HG03066 (cell line): ENCODE data around the gene CDH13.

Experiments used
- ATAC-seq: cut with Tn5 transposase; IDR thresholded peaks from one replicate; pipeline ENCODE4 v1.9.1; 2021; ENCODE audit warnings: low read depth; ENCODE audit not compliant: unreplicated experiment

The CDH13 gene

DNA sequence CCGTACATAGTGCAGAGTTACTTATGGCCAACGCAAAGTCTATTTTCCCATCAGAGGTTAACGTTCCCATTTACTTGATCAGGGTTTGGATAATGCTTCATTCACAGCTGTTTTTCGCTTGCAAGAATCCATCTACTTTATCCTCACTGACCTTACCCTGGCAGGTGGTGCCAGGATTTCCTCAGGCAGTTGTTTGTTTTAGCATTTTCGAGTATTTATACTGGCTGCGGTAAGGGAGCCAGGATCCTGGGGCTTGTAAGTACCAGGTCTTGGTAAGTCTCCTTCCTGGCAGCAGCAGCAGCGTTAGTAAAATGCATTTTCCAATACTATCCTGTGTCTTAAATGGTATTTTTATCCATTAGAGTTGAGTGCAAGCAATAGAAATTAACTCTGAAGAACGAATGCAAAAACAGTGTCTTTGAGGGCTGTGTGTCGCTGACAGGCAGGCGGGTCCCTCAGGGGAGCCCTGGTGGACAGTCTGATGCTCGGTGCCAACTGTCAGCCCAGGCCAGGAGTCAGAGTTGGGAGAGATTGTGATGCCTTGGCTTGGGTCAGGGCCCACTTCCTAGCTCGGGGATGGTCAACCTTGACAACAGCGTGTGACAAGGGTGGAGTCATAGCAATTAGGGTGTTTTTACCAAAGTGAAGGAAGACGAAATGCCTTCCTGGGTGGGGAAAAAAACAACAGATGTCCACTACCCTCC lies 1088.6 kb downstream of the CDH13 start:
- no peak for ATAC-seq

DNA sequence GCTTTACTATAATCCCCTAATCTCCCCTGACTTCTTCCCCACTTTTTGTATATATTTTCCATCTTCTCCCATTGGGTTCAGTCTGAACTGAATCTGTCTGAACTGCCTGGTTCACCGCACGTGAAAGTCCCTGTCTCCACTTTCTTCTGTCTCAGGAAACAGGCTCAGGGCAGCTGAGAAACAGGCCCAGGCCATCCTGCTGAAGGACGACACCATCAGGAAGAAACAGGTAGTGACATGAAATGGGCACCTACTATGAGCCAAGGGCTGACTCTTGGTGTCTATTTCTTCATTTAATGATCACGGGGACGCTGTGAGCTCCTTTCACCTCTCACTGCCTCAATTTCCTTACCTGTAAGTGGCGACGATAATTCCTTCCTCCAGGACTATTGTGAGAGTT lies 1090.5 kb downstream of the CDH13 start:
- ATAC-seq = no peak

GRCh38 chr16:83717814-83718213 lies 1091.0 kb downstream of the CDH13 start:
- ATAC-seq = no peak

DNA sequence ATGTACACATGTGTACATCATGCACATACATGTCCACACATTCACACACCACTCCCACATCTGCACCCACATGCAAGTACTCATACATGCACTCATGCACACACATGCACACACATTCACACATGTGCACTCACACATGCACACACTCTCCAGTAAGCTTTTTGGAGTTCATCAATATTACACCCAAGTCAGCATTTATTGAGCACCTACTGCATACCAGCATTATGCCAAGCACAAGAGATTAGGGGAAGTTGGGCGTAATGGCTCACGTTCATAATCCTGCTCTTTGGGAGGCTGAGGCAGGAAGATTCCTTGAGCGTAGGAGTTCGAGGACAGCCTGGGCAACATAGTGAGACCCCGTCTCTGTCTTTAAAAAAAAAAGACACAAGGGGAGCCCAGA lies 1093.4 kb downstream of the CDH13 start:
- ATAC-seq = no peak

GRCh38 chr16:83720981-83721380 lies 1094.2 kb downstream of the CDH13 start:
- ATAC-seq = no peak

DNA sequence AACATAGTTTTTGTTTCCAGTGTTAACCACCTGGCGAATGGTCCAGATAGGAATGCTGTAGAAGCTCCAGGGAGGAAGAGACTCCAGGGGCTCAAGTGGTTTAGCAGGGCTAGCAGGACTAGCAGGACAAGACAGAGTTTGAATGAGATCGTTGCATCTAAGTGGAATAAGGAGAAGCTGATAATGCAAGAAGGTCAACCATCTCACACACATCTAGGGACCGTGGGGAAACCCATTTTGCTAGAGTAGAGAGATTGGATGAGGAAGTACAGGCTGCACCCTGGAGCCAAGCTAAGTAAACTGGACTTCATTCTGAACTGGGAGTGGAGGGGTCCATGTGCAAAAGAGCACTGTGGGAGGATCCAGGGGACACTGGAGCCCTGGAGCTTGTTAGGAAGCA lies 1094.9 kb downstream of the CDH13 start:
- ATAC-seq = no peak

DNA sequence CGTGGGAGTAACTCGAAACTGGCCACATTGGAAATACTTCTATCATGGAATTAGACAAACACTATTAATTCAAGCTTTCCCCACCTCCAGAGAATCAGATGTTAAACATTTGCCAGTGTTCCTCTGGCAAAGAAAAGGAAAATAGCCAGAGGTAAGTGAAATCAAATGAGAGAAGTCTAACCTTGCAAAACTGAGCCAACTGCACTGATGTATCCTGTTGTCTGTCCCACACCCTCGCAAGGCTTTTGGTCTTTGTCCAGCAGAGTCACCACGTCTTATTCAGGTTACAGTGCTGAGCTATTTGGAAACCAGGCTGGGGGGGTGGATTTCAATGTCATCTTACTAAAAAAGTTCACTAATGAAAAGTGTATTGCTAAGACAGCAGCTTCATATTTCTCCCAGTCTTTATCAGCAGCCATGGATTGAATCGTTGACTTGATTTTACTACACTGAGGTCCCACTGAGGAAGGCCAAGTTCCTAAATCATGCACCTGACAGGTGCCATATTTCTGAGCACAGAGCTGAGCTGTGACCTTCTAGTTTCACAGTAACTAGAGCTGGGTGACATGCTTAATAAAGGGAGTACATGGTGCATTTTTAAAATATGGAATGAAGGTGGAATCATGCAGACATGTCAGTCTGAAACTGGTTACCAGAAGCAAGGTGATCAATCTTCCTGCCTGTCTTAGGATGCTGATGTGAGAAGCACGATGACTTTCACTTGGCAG lies 1095.9 kb downstream of the CDH13 start:
- ATAC-seq = no peak

- no peak for ATAC-seq
Observed at GRCh38 chr16:83723244-83723643, 1096.5 kb downstream of the CDH13 start.

- no peak for ATAC-seq
Observed at GRCh38 chr16:83723901-83724300, 1097.1 kb downstream of the CDH13 start.

- ATAC-seq = no peak
Observed at GRCh38 chr16:83724585-83724984, 1097.8 kb downstream of the CDH13 start.

DNA sequence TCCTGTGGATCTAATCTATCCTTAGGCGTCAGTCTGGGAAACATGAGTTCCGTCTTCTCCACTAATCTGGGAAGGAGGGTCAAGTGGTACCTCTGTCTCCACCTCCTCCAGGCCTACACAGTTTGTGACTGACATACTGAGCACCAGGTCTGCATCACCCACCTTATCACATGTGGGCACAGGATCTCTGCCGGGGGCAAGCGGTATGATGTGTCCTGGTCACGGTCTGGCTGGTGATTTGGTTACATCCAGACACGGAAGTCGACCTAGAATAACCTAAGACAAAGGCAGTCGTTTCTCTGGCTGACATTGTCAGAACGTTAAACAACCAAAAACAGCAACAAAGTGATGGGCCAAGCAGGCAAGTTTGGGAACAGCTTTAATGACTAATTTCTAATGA lies 1098.5 kb downstream of the CDH13 start:
- no peak for ATAC-seq

GRCh38 chr16:83727018-83727417 lies 1100.2 kb downstream of the CDH13 start:
- no peak for ATAC-seq

DNA sequence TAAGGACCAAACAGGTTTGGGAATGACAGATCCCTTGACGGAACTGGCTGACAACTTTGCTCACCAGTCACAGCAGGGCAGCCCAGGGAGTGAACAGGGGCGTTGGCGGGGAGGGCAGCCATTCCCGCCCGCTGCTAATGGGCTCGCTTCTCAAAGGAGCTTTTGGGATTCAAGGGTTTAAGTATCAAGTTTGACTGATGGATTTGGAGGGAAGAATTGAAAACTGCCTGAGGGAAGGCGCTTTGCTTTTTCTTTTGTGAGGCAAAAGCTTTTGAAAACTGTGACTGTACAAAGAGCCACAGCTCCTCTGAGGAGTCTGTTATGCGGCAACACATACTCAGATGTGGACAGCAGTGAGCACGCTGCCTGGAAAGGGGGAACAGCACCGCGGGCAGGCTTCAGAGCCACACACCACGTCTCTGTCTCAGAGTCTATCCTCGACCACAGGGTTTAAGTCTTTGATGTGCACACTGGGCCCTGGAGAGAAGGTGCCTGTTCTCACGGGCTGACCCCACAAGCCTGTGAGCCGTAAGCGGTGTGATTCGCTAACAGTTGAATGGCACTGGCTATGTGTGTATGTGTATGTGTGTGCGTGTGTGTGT lies 1101.1 kb downstream of the CDH13 start:
- ATAC-seq = no peak

DNA sequence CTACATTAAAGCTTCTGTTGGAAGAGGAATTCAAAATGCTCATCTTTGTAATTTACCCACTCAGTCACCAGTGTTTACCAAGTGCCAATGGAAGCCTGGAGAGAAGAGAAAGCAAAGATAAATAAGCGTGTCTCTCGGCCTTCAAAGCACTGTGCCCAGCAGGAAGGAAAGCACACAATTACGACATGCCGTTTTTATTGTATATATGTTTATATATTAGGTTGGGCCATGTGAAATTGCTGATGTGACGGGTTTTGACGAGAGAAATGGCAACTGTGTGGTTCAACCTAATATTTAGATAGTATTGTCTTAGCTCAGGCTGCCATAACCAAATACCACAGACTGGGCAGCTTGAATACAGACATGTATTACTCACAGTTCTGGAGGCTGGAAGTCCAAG lies 1101.7 kb downstream of the CDH13 start:
- no peak for ATAC-seq

GRCh38 chr16:83730812-83731211 lies 1104.0 kb downstream of the CDH13 start:
- no peak for ATAC-seq

DNA sequence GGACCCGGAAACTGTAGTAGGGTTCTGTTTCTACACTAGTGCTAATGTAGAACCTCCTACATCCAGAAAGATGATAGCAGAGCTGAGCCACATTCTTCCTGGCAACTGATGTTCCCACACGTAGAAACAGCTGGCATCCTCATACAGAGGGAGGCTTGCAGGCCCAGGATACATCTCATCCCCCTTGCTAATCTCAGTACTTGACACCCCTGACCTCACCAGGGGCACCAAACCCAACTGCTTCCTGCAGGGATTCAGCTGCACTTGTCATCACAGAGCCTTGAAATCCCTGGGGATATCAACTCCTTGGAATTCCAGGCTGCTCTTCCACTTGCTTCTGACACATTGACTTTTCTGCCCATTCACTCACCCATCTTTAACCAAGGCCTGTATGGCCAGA lies 1105.8 kb downstream of the CDH13 start:
- ATAC-seq = no peak

DNA sequence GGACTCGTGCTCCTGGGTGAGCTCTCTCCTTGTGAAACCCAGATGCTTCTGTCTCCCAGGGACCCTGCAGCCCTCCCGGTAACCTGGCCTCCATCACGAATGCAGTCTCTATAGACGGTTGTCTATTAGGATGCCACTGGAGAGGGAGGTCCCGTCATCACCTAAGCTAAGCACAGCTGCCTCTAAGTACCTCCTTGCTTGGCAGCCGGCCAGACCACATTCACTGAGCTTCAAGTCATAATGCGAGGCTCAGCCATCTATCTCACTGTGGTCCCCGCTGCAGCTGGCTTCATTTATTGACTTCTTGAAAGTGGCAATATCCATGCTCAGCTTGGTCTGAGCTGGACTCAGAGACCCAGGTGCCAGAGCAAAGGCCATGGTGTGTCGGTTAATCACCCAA lies 1106.5 kb downstream of the CDH13 start:
- no peak for ATAC-seq

GRCh38 chr16:83734136-83734535 lies 1107.4 kb downstream of the CDH13 start:
- no peak for ATAC-seq

GRCh38 chr16:83737729-83738354 lies 1111.1 kb downstream of the CDH13 start:
- no peak for ATAC-seq

DNA sequence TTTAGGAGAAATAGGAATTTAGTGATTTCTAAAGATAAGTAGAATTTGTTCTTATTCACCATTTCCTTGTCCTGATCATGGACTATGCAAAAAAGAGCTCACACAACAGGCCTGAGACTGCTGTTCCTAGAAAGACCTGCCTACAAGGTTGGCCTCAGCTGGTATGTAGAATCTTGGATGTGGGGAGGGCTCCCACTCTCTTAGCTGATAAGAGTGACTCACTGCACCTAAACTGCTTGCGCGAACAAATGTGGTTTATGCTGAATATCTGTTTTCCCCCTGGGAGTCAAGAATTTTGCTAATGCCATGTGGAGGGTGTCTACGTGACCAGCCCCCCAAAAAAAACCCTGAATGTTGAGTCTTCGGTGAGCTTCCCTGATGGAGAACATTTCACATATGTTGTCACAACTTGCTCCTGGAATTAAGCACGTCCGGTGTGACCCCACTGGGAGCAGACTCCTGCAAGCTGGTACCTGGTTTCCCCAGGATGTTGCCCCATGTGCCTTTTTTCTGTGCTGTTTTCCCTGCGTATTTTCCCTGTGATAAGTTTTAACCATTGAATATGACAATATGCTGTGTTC lies 1112.2 kb downstream of the CDH13 start:
- ATAC-seq = no peak
